ENCODE measurements around the gene PRR7.
"Not testable (repeated sequence)": the region's sequence is repeated elsewhere in the genome, so short reads cannot be mapped to it uniquely, and the experiment has no call there.

Gene PRR7, protein sequence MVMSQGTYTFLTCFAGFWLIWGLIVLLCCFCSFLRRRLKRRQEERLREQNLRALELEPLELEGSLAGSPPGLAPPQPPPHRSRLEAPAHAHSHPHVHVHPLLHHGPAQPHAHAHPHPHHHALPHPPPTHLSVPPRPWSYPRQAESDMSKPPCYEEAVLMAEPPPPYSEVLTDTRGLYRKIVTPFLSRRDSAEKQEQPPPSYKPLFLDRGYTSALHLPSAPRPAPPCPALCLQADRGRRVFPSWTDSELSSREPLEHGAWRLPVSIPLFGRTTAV

DNA sequence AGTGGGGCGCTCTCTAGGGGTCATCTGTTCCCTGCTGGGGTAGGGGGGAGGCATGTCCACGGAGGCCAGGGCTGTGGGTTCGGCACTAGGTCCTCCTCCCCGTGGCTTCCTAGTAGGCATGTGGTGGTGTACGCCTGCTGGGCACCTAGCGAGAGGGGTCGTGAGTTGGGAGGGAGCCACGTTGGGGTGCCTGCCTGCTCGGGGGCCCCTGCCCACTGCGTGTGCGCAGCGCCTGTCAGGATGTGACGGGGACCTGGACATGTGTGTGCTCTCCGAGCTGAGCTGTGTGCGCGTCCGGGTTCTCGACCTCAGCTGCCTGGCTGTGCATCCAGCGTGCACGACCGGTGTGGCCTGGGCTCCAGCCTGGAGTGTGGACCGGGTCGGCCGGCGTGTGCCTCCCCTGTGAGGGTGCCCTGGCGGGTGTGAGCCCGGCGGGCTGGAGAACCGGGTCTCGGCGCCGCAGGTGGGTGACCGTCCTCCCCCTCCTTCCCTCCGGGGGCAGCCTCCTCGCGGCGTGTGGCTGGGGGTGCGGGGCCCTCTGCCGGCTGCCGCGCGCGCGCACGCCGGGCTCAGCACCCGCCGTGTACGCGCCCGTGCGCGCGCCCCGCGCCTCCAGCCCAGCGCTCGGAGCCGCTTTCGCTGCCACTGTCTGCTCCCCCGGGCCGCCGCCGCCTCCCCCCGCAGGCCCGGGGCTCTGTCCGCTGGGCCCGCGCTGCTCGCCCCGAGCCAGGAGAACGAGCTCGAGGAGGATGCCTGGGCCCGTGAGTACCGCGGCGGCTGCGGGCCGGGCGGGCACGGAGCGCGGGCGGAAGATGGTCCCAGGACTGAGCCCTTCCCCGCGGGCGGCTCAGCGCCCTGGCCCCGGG lies at the start of gene PRR7:
Gene PRR7, plus strand, starts transcription at position 615 of the 866 bp plus-strand sequence. CDS start 8,254 bp downstream, outside the sequence.
- peak in 1 of 2 donors; percentile 61 for DNase-seq (ENCODE audit: extremely low read depth in 1 of 2, low read depth in 1 of 2)

DNA sequence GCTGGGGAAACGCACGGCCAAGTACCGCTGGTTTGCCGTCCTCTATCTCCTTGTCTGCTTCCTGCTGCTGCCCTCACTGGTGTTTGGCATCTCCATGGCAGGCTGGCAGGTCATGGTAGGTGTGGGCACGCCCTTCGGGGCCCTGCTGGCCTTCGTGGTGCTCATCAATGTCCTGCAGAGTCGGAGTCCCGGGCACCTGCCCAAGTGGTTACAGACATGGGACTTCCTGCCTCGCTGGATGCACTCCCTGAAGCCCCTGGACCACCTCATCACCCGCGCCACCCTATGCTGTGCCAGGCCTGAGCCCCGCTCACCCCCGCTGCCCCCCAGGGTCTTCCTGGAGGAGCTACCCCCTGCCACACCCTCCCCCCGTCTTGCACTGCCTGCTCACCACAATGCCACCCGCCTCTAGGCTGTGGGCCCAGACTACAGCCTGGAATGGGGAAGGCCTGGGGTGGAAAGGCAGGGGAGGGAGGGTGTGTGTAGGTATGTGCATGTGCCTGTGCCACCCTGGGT lies 48.7 kb upstream of the PRR7 start:
- DNase-seq (ENCODE audit: extremely low read depth in 1 of 2, low read depth in 1 of 2): no peak

DNA sequence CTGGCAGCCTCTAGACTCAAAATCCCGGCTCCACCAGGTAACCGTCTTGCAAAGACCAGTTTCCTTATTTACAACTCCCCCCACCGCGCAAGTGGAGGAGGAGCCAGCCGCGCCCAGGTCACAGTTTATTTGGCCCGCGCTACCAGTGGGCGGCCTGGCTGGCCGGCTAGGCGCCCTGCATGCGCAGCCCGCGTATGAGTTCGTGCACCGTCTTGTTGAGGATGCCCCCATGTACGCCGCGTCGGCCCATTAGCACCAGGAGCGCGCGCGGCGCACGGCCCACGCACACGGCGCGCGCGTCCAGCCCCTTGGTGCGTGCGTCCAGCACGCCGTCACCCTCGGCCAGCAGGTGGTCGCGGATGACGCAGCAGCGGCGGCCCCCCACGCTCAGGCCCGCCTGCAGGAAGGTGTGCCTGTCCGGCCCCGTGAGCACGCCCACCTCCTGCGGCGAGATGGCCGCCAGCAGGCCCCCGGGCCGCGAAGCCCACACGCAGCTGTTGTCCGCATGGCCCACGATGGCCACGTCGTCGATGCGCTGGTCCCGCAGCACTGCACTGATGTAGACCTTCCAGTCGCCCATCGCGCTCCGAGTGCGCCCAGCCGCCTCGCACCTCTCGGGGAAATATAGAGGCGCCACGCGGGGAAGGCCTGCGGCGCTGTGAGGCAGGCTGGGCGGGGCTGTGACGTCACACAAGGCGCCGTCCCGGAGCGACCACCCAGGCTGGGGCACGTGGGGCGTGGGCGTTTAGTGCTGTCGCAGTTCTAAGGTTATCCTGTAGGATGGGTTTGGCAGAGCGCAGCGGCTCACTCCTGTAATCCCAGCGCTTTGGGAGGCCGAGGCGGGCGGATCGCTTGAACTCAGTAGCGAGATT lies 46.4 kb upstream of the PRR7 start, which contains the start of gene PFN3:
Gene PFN3, minus strand, starts transcription at position 665 of the 872 bp plus-strand sequence. Its CDS starts 85 bp downstream, at position 580.
- DNase-seq (ENCODE audit: extremely low read depth in 1 of 2, low read depth in 1 of 2): no peak

DNA sequence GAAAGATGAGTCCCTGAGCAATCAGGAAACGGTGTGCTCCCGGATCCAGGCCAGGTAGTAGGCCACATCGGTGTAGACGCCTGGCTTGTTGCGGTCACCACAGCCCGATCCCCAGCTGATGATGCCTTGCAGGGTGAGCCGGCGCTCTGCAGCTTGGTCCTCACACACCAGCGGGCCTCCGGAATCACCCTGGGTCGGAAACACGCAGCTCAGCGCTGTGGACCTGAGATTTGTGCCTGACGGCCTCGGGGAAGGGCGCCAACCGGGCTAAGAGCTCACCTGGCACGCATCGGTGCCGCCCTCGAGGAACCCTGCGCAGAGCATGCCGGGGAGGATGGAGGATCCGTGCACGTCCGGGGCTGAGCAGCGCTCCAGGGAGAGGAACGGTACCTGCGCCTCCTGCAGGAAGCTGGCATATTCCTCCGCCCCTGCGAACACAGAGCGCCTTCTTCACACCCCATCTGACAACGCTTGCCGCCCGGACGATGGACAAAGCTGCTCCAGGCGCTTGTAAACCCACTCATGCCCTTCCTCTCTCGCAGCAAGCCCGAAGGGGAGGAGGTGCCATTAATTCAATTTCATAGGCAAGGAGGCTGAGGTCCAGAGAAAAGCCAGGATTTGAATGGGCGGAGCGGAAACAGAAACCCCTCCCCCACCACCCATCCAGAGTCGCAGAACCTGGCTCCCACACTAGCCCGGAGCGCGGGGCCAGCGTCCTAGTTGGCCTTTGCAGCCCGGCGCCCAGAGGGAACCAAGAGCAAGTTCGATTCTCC lies 44.2 kb upstream of the PRR7 start:
- peak; percentile 32 to 51 for DNase-seq (ENCODE audit: extremely low read depth in 1 of 2, low read depth in 1 of 2)

DNA sequence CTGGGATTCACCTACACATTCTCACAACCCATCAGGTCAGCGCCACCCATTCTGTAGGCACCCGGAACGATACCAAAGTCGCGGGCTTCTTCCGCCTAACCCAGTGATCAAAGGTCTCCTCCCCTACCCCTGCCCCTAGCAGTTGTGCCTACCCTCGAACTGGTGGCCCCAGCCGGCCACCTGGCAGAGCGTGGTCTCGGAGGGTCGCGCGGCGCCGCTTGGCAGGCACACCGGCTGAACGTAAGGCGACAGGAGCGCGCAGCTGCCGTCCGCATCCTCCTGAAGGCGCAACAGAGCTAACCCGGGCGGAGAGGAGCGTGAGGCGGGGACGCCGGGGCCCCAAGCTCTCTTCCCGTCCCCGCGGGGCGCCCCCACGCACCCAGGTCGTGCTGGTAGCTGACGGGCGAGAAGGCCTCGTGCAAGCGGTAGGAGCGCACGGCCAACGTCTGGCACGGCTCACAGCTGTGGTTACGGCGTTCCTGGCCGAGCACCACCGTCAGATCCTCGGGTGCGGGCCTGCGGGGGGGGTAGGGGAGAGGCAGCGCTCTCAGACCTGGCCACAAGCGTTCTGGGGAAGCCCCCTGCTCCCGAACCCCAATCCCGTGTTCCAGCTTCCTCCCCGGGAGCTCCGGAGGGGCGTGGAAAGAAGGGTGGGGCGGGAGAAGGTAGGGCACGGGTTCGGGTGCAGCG lies 43.4 kb upstream of the PRR7 start:
- peak in 1 of 2 donors; percentile 25 for DNase-seq (ENCODE audit: extremely low read depth in 1 of 2, low read depth in 1 of 2)

DNA sequence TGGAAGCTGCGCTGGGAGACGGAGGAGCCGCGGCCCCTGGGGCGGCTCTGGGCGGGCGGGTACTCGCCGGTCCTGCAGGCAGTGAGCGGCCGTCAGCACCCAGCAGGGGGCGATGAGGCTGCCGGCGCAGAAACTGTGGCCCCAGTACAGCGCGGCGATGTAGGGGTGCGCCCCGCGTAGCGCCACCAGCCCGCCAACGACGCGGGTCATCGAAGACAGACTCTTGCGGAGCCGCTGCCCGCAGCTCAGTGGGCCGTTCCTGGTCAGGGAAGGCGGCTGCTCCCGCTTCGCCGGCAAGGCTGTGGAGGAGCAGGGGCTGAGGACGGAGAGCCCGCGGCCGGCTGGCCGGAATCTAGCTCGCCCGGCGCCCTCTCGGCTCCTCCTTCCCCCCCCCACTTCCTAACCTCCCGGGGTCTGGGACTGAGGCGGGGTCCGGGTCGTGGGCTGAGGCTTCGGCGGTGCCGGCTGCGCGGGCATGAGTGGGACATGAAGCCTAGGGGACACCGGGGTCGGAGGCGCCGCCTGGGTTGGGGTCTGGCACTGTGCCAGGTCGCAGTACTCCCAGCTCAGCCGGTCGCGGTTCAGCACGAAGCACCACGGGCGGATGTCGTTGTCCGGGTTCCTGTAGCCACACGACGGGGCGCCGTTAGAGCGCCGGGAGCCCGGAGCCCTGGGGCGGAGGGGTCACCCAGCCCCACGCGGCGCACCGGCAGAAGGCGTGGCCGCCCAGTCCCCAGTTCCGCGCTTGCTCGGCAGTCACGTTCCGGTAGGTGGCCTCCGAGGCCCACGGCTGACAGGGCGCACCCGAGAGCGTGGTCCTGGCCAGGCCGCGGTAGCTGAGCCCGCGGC lies 42.6 kb upstream of the PRR7 start:
- DNase-seq (ENCODE audit: extremely low read depth in 1 of 2, low read depth in 1 of 2): peak; percentile 66 to 75

DNA sequence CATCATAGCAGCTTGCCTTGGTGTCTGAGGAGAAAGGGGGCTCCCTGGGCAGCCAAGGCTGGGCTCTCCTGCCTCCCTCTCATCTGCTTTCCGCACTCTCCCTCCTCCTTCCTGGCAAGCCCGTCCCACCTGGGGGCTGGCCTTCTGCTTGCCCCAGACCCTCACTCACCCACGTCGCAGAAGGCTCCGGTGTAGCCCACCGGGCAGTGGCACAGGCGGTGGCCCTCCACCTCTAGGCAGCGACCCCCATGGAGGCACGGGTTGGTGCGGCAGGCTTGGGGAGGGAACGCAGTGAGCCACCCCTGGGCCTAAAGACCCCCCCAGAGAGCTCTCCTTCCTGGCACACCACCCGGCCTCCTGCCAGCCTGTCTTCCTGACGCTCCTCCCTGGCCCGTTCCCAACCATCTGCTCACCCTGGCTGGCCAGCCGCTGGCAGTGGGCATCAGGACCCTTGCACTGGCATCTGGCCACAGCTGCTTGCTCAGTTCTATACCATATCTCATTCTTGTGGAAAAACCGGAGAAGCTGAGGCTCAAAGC lies 41.9 kb upstream of the PRR7 start:
- DNase-seq (ENCODE audit: extremely low read depth in 1 of 2, low read depth in 1 of 2): no peak

DNA sequence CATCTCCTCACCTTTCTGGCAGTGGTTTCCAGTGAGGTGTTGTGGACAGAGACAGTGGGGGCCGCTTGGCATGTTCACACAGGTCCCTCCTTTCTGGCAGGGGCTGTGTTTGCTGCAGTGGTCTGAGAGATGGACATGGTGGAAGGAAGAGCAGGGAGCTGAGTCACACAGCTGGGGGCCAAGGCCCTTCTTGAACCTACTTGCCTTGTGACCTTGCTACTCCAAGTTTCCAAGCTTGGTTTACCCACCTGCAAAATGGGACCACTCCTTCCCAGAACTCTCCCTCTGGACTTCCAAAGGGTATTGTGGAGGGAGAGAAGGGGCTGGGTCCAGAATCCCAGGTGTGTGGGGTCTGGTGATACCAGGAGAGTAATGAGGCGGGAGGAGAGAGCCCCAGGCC lies 41.3 kb upstream of the PRR7 start:
- DNase-seq (ENCODE audit: extremely low read depth in 1 of 2, low read depth in 1 of 2): no peak

DNA sequence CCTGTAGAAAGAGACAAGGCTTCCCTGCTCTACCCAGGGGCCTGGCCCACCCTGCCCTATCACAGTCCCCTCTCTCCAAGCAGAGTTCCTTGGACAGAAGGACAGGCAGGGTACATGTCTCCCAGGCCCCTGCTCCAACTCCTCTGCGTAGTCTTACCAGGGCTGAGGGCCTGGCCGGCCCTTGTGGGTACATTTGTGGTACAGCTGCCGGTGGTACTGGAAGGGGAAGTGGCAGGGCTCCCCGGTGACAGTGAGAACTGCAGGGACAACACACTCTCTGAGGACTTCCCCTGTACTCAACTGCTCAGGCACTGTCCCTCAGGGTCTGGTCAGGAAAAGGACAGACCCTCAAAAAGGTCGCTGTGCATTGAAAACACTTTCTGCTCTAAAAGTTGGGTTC lies 40.8 kb upstream of the PRR7 start:
- no peak for DNase-seq (ENCODE audit: extremely low read depth in 1 of 2, low read depth in 1 of 2)

DNA sequence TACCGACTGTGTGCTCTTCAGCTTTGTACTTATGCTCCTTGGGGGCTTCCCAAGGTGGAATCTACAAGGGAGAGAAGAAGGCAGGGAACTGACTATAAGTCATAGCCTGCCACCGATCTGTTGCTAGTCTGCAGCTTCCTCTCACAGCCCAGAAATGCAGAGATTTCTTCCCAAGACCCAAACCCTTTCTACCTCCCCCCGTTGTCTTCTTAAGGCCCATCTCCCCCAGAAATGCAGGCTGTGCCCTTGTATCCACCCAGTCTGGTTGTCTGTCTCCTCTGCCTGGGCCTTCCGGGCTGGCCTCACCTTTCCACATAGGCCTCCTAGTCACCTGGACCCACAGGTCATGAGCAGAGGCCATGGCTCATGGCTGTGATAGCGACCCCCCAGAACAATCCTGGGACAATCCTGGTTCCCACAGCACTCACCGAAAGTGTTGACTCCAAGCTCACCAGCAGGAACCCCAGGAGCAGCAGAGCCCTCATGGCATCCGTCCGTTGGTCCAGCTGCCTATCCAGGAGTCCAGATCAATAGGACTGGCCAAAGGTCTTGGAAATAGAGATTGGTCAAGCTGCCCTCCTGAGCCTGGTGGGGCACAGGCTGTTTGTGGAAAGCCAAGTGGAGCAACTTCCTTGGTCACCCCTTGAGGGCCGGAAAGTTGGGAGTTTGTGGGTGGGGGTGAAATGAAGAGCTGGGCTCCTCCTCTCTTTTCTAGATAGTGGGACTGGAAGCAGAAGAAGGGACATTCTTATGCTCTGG lies 37.4 kb upstream of the PRR7 start, which contains the start of gene F12:
Gene F12, minus strand, starts transcription at position 522 of the 759 bp plus-strand sequence. Its CDS starts 37 bp downstream, at position 485.
- DNase-seq (ENCODE audit: extremely low read depth in 1 of 2, low read depth in 1 of 2): no peak

DNA sequence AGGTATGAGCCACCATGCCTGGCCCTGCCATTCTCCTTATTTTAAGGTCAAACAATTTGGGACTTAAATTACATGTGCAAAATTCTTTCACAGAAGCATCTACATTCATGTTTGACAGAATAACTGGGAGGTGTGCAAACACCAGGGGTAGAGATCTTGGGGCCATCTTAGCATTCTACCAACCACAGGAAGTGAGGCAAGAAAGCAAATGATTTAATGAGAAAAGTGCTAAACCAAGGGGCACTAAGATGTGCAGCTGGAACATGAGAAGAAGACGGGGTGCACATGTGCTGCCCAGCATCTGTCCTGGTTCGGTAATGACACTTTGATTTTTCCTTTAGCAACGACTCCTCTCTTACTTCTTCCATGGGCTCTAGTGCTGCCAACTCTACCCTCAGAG lies 36.0 kb upstream of the PRR7 start:
- no peak for DNase-seq (ENCODE audit: extremely low read depth in 1 of 2, low read depth in 1 of 2)

DNA sequence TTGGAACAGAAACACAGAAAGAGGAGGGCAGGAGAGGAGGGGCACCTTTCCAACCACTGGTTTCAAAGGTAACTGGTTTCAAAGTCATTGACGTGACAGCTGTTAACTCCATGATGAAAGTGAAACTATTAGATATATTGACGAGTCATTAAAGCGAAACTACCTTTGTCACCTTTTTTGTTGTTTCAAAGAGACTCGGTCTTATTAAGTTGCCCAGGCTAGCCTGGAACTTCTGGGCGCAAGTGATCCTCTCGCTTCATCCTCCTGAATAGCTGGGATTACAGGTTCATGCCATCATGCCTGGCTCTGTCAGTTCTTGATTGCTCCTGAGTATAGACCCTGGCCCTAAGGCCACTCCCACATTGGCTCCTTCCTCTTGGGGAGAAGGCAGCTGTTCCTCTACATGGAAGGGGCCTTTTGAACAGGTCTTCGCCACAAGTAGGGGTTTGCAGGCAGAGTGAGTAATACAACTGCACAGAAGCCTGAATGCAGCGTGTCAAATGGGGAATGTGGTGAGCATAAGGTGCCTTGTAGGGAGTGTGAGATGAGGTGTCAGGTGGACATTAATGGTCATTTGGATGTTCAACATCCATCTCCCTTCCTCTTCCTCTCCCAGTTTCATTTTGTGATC lies 33.9 kb upstream of the PRR7 start:
- DNase-seq (ENCODE audit: extremely low read depth in 1 of 2, low read depth in 1 of 2): no peak

DNA sequence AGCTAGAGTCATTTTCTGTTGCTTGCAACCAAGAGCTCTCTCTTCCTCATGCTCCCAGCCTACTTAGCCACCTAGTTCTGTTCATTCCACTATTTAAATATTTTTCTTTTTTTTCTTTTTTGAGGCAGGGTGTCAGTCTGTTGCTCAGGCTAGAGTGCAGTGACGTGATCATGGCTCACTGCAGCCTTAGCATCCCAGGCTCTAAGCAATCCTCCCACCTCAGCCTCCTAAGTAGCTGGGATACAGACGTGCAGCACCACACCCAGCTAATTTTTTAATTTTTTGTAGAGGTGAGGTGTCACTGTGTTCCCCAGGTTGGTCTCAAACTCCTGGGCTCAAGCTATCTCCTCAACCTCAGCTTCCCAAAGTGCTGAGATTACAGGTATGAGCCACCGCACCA lies 32.1 kb upstream of the PRR7 start:
- DNase-seq (ENCODE audit: extremely low read depth in 1 of 2, low read depth in 1 of 2): no peak

DNA sequence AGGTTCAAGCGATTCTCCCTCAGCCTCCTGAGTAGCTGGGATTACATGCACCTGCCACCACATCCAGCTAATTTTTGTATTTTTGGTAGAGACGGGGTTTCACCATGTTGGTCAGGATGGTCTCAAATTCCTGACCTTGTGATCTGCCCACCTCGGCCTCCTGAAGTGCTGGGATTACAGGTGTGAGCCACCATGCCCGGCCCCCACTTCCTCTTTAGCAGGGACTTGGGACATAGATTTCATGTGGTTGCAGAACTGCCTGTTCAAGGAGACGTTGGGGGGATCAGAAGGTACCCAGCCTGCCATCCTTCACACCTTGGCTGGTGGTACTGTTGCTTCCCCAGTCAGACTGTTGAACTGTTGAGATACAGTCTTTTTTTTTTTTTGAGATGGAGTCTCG lies 29.5 kb upstream of the PRR7 start:
- DNase-seq (ENCODE audit: extremely low read depth in 1 of 2, low read depth in 1 of 2): not testable (repeated sequence)

DNA sequence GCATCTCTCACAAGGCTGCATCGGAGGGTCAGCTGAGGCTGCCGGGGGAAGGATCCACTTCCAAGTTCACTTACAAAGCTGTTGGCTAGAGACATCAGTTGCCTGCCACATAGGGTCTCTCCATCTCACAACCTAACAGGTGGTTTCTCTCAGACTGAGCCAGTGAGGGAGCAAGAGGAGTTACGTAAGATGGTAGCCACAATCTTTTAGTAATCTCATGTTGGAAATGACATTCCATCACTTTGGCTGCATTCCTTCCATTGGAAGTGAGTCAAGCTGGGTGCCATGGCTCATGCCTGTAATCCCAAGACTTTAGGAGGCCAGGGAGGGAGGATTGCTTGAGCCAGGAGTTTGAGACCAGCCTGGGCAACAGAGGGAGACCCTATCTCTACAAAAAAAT lies 27.6 kb upstream of the PRR7 start:
- DNase-seq (ENCODE audit: extremely low read depth in 1 of 2, low read depth in 1 of 2): no peak

DNA sequence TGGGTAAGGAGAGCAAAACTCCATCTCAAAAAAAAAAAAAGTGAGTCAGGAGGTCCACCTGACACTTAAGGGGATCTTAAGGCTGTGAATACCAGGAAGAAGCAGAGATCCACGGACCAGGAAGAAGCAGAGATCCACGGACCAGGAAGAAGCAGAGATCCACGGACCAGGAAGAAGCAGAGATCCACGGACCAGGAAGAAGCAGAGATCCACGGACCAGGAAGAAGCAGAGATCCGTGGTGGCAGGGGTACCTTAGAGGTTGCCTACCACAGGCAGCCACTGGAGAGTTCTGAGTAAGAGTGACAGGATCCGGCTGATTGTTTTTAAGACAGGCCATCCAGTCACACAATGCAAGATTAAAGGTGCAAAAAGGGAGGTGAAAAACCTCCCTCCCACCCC lies 26.1 kb upstream of the PRR7 start:
- not testable (repeated sequence) for DNase-seq (ENCODE audit: extremely low read depth in 1 of 2, low read depth in 1 of 2)

Measured in activated CD8-positive, alpha-beta memory T cell treated with anti-CD3 and anti-CD28 coated beads for 1 hour (primary cell).